ENCODE data around the gene GPATCH1. TPM values are rescaled to one million over a fixed set of nuclear protein-coding genes. Genes with fewer than 3 reads are reported as not detected.

GPATCH1 gene
- total and polyA plus RNA-seq, 9 of the 15 experiments (the other 6 are each of a cell fraction or from before 2014, with no cell fraction given), result 3.7 to 9.7 (median 7.7) TPM

DNA sequence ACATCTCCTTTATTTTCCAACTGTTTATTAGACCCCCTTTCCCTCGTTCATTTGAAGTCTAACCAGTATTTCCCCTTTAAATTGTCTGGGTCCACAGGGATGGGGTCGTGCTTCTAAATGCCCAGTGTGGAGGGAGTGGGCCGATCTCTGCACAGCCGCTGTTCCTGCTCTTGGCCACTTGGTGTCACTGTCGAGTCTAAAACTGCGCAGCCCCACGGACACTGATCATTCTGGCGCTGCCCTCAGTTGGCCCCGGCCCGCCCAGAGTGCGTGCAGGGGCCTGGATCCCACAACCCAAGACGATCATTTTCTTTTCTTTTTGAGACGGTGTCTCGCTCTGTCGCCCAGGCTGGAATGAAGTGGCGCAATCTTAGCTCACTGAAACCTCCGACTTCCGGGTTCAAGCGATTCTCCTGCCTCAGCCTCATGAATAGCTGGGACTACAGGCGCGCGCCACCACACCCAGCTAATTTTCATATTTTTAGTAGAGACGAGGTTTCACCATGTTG is 63.0 kb downstream of the GPATCH1 start (continued):
- TF ChIP-seq CHD7 (IDR thresholded peaks at IDR 0.05; ENCODE audit: low read depth, low read length) (no peak), ZNF431 (CRISPR knock-in tag; IDR thresholded peaks at IDR 0.05) (no peak), PRMT5 (CRISPR knock-in tag; IDR thresholded peaks at IDR 0.05) (no peak), PHTF2 (CRISPR knock-in tag; IDR thresholded peaks at IDR 0.05) (no peak), POLR3A (IDR thresholded peaks at IDR 0.05; ENCODE audit: borderline replicate concordance, extremely low read depth, insufficient read depth, insufficient read length) (no peak), ZNF174 (CRISPR knock-in tag; IDR thresholded peaks at IDR 0.05) (no peak), ZNF12 (CRISPR knock-in tag; IDR thresholded peaks at IDR 0.05) (no peak), CREM (IDR thresholded peaks at IDR 0.05; ENCODE audit: low read depth) (0 out of 2 replicates have a peak, but pooled peaks have one; percentile 26)
- TF ChIP-seq, protein P1, sequence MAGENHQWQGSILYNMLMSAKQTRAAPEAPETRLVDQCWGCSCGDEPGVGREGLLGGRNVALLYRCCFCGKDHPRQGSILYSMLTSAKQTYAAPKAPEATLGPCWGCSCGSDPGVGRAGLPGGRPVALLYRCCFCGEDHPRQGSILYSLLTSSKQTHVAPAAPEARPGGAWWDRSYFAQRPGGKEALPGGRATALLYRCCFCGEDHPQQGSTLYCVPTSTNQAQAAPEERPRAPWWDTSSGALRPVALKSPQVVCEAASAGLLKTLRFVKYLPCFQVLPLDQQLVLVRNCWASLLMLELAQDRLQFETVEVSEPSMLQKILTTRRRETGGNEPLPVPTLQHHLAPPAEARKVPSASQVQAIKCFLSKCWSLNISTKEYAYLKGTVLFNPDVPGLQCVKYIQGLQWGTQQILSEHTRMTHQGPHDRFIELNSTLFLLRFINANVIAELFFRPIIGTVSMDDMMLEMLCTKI (IDR thresholded peaks at IDR 0.05; ENCODE audit: partially characterized antibody), result no peak
- TF ChIP-seq, protein P2, sequence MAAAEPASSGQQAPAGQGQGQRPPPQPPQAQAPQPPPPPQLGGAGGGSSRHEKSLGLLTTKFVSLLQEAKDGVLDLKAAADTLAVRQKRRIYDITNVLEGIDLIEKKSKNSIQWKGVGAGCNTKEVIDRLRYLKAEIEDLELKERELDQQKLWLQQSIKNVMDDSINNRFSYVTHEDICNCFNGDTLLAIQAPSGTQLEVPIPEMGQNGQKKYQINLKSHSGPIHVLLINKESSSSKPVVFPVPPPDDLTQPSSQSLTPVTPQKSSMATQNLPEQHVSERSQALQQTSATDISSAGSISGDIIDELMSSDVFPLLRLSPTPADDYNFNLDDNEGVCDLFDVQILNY (CRISPR knock-in tag; IDR thresholded peaks at IDR 0.05), result no peak
- TF ChIP-seq, protein P3, sequence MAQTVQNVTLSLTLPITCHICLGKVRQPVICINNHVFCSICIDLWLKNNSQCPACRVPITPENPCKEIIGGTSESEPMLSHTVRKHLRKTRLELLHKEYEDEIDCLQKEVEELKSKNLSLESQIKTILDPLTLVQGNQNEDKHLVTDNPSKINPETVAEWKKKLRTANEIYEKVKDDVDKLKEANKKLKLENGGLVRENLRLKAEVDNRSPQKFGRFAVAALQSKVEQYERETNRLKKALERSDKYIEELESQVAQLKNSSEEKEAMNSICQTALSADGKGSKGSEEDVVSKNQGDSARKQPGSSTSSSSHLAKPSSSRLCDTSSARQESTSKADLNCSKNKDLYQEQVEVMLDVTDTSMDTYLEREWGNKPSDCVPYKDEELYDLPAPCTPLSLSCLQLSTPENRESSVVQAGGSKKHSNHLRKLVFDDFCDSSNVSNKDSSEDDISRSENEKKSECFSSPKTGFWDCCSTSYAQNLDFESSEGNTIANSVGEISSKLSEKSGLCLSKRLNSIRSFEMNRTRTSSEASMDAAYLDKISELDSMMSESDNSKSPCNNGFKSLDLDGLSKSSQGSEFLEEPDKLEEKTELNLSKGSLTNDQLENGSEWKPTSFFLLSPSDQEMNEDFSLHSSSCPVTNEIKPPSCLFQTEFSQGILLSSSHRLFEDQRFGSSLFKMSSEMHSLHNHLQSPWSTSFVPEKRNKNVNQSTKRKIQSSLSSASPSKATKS (CRISPR knock-in tag; IDR thresholded peaks at IDR 0.05), result no peak

All from K562 (cell line).